Activated T-helper 1 cell treated with Interleukin-2 at 50 U/mL for 16 hours (primary cell): ENCODE measurements around the gene TOM1L2.
A peak's percentile ranks its signal among the peaks of the same experiment; 100 is the strongest.
"Not testable (repeated sequence)": the region's sequence is repeated elsewhere in the genome, so short reads cannot be mapped to it uniquely, and the experiment has no call there.

ENCODE experiments used
- DNase-seq: peaks from one replicate; pipeline ENCODE4 v3.0.0-alpha.2; 2020; ENCODE audit warnings: low read depth

TOM1L2 gene

DNA sequence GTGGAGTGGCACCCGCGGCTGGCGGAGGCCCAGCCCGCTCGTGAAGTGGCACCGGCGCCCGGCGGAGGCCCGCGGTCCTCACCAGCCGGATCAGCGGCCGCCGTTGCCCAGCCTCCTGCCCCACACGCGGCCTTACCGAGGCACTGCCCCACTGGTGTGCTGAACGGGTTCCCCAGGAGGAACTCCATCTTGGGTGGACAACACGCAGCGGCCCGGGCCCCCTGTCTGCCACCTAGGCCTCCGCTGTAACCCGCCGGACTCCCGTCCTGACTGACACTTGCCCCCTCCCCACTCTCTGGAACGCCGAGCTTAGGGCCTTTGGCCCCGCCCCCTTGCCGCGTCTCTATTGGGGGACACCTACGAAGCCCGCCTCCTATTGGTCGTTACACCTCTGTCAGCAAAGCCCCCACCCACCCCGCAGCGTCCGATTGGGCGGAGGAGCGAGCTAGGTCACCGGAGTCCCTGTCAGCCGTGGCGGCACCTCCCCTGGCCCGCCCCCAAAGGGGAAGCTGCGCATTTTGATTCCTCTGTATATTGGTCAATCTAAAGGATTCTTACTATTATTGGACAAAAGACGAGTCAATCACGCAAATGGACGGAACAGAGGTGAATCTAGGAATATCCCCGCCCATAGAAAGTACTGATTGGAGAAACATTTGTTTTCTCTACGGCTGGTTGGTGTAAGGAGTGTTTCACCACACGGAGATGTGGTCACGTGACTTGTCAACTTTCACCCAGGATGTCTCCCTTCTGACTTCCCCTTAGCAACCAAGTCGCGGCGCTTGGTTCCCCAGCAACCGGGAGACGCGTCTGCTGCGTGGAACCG is at the start of gene TOM1L2, which contains the start of gene DRC3:
Gene TOM1L2 (minus strand): TSS at position 275 of the 826 bp plus-strand sequence. CDS start 87 bp downstream, at position 188.
Gene DRC3 (plus strand): TSS at position 737 of the 826 bp plus-strand sequence. CDS start 4,737 bp downstream, outside the sequence.
- peak; percentile 100 for DNase-seq

DNA sequence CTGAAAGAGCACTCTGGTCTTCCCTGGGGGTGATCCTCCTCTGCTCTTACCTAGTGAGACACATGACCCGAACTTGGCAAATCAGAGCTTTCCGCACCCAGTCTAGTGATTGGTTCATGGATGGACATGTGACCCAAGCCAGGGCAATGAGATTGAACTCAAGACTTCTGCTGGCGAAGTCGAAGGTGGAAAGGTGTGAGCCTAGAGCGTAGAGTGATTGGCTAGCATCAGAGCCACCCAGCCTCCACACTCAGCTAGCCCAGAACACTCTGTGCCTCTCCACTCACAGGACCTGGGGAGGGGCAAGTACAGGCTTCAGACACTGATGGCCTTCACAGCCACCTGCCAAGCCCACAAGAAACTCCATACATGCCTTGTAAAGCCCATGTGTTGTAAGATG is 49.2 kb upstream of the TOM1L2 start:
- no peak for DNase-seq

GRCh38 chr17:18020971-18021370 is 48.8 kb upstream of the TOM1L2 start:
- no peak for DNase-seq

- no peak for DNase-seq
Measured at GRCh38 chr17:18019838-18020154, 47.6 kb upstream of the TOM1L2 start.

GRCh38 chr17:18018411-18018921 is 46.3 kb upstream of the TOM1L2 start:
- DNase-seq, result no peak

- no peak for DNase-seq
Measured at GRCh38 chr17:18017958-18018357, 45.8 kb upstream of the TOM1L2 start.

DNA sequence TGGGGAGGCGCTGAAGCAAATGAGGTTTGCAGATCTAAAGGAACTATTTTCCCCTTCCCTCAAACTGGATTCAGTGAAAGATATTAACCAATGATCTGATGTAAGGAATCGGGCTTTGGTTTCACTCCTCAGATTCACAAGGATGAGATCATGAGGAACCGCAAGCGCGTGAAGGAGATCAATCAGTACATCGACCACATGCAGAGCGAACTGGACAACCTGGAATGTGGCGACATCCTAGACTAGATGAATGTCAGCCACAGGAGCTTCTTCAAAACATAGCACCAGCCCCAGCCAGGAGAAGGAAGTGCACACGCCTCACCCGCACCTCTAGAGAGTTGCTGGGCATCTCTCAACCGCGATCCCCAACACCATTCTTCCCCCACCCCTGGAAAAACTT is 44.2 kb upstream of the TOM1L2 start:
- DNase-seq, result no peak

DNA sequence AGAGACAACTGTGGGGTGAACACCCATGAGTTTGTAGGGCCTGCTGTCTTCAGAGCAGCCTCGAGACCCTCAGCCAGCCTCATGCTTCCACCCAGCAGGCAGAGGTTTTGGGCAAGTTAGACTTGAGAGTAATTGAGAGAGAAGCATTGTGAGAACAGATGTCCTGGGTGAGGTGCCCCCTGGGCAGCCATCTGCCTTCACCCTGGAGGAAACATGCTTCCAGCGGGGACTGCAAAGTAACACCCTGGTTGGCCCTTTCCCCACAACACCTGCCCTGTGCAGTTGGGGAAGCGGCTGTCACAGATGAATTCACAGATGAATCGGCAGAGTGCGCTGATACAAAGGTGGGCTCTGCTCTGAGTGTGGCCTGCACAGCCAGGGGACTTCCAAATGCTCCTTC is 43.4 kb upstream of the TOM1L2 start:
- DNase-seq, result no peak

DNA sequence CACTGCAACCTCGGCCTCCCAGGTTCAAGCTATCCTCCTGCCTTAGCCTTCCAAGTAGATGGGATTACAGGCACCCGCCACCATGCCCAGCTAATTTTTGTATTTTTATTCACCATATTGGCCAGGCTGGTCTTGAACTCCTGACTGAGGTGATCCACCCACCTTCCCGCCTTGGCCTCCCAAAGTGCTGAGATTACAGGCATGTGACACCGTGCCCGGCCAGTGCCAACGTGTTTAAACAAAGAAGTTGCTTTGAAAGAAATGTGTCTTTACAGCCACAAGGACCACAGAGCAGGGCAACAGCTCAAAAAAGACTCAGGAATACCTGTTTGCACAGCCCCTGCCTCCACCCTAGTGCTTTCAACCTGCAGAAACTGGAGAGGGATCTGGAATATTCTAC is 41.8 kb upstream of the TOM1L2 start:
- no peak for DNase-seq

- DNase-seq, result no peak
Measured at GRCh38 chr17:18011286-18011685, 39.1 kb upstream of the TOM1L2 start.

DNA sequence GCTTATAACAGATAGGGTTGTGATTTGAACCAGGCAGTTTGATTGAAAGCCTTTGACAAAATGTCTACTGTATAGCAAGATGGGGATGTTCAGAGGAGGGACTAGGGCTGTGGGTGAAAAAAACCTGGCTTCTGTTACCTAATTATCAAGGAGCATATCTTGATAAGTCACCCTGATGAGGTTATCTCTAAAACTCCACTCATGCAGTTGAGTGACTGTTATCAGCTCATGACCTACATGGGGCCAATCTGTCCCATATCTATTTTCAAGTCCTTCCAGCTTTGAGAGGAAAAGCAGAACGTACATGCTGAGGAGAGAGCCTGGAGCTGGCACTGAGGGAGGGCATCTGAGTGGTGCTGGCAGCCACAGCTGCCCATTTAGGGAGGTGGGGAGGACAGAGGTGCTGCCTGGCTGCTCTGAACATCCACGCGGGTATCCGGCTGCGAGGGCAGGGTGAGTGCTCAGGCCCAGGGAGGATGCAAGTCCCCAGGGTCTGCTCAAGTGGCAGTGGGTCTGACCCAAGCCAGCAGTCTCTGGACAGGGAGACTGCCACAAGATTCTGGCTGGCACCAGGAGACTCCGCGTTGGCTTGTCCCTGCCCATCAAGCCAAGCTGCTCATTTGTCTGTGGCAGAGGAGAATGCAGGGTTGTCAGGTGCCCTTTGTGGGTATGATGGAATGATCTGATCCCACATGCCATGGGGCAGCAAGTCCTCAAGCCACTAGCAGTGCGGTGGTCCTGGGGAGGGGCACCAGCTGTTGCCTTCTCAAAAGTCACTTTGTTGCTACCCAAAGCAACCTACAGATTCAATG is 37.6 kb upstream of the TOM1L2 start:
- no peak for DNase-seq

DNA sequence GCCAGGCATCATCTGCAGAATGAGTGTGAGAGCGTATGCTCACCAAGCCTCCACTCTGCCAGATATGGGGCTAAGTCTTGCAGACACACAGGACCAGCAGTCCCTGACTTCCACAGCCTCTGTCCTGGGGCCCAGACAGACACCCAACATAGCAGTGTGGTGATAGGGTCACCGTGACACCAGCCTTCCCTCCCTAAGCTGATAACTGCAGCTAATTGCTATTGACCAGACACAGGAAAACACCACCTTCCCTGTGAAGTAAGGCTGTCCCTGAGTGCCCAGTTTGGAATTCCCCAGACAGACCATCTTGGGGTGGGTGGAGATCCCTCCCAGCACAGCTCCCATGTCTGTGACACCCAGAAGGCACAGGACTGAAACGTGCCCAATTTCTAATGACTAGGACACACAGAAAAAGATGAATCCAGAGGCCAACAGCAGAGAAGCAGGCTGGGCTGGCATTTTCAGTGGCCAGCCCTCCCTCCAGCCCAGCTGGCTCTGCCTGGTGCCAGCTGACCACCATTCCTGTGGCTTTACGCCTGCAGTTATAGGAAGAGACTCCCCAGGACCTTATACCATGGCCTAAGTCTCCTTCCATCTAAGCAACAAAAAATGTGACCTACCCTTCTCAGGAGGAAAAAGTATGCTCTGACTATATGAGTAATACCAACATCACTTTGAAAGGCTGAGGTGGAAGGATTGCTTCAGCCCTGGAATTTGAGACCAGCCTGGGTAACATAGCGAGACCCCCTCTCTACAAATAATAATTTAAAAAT is 36.5 kb upstream of the TOM1L2 start:
- no peak for DNase-seq

GRCh38 chr17:18006495-18007239 is 34.5 kb upstream of the TOM1L2 start:
- no peak for DNase-seq

- DNase-seq, result no peak
Measured at GRCh38 chr17:18005496-18005895, 33.3 kb upstream of the TOM1L2 start.

GRCh38 chr17:18004884-18005305 is 32.7 kb upstream of the TOM1L2 start:
- no peak for DNase-seq

DNA sequence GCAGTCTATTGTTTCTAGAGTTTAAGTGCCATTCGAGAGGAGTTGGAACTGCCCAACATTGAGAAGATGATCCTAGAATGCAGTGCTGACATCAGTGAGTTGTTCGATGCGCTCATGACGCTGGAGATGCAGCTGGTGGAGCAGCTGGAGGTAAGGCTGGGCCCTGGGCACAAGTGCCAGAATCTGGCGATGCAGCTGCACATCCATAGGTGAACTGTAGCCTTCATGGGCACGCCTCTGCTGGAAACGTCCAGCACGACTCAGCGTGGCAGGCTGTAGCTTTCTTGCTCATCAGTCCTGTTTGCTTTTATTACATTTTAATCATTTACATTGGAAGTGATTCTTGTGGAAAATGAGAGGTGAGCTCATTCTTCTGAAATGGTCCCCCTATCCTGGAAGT is 32.1 kb upstream of the TOM1L2 start:
- DNase-seq, result no peak

- no peak for DNase-seq
Measured at GRCh38 chr17:18002171-18002570, 30.0 kb upstream of the TOM1L2 start.

DNA sequence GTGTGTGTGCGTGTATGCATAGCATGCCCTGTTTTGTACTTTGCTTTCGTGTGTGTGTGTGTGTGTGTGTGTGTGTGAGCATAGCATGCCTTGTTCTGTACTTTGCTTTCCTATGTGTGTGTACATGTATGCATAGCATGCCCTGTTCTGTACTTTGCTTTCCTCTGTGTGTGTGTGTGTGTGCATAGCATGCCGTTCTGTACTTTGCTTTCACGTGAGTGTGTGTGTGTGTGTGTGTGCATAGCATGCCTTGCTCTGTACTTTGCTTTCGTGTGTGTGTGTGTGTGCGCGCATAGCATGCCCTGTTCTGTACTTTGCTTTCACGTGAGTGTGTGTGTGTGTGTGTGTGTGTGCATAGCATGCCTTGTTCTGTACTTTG is 27.8 kb upstream of the TOM1L2 start:
- no peak for DNase-seq

GRCh38 chr17:17999364-18000029 is 27.3 kb upstream of the TOM1L2 start:
- no peak for DNase-seq

DNA sequence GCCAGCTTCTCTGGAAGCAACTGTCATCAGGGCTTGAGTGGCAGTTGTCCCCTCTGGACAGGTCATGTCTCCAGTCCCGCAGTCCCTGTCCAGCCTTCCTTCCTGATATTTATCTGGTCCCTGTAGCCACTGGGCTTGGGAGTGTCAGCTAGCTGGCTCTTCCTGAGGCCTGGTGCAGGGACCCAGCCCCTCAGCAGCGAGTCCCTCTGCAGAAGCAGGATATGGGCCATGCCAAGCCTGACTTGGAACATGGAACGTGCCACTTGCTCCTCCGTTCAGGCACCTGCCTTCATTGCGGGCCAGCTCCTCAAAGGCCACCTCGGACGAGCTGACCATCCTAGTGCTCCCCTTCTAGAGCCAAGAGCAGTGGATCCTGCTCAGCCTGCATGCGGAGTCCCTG is 26.7 kb upstream of the TOM1L2 start:
- no peak for DNase-seq

DNA sequence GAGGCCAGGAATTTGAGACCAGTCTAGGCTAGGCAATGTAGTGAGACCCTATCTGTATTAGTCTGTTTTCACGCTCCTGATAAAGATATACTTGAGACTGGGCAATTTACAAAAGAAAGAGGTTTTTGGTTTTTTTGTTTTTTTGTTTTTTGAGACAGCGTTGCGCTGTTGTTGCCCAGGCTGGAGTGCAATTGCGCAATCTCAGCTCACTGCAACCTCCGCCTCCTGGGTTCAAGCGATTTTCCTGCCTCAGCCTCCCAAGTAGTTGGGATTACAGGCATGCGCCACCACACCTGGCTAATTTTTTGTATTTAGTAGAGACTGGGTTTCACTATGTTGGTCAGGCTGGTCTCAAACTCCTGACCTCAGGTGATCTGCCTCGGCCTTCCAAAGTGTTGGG is 23.7 kb upstream of the TOM1L2 start:
- not testable (repeated sequence) for DNase-seq
